ENCODE data around the gene HDAC10.

The HDAC10 gene, protein sequence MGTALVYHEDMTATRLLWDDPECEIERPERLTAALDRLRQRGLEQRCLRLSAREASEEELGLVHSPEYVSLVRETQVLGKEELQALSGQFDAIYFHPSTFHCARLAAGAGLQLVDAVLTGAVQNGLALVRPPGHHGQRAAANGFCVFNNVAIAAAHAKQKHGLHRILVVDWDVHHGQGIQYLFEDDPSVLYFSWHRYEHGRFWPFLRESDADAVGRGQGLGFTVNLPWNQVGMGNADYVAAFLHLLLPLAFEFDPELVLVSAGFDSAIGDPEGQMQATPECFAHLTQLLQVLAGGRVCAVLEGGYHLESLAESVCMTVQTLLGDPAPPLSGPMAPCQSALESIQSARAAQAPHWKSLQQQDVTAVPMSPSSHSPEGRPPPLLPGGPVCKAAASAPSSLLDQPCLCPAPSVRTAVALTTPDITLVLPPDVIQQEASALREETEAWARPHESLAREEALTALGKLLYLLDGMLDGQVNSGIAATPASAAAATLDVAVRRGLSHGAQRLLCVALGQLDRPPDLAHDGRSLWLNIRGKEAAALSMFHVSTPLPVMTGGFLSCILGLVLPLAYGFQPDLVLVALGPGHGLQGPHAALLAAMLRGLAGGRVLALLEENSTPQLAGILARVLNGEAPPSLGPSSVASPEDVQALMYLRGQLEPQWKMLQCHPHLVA

DNA sequence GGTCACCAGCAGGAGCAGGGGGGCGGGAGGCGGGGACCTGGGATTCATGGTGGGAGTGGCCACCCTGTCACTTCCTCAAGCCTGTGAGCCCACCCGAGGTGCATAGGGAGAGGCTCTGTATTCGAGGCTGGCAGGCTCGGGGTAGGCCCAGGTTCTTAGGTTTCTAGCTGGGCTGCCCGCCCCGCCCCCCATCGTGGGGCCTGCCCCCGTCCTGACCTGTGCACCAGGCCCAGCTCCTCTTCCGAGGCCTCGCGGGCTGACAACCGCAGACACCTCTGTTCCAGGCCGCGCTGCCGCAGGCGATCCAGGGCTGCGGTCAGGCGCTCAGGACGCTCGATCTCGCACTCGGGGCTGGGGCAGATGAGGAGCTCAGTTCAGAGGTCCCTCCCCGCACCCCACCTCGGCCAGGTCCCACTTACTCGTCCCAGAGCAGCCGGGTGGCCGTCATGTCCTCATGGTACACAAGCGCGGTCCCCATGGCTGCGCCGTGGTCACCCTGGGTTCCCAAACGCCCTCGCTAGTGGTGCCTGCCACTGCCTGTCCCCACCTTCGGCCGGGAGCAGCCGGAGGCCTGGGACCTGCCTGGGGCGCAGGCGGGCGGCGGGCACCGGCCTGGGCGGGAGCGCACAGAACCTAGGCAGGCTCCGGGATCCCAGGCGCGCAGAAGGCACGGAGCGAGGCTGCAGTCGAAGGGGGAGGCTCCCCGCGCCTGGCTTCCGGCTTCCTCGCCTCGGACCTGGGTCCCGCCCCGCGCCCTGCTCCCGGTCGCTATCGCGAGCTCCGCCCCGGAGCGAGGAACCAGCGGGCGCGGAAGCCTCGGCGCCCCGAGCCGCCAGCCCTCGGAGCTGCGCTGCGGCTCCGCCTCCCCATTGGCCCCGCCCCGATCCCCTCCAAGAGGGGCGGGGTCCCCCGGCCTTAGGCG is at the start of gene HDAC10:
Gene HDAC10, minus strand, starts transcription at position 711 of the 922 bp plus-strand sequence. Its CDS starts 233 bp downstream, at position 478.
- peak; percentile 91 for DNase-seq

DNA sequence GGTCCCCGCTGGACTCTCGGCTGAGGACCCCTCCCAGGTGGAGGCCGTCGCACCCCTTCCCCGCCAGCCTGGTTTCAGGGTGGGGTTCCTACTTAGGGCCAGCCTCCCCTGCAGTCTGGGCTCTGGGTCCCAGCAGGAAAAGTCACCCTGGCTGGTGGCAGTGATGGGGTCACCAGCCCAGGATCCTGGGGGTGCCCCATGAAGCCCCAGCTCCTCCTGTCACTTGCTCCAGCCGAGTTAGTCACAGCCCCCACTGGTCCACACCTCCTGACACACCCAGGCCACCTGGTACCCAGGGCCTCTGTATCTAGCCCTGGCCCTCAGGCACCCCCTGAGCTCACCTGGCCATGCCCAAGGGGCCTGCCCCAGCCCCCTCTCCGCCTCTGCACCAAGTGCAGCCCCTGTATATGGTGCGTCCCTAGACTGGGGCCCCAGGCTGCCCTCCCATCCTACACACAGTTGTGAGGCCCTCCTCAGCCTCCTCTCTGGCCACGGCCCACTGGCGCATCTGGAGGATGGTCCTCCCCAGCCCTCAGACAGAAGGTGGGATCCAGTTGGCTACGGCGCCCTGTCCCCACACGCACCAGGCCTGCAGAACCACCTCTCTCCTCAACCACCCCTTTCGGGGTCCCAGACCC is 49.7 kb upstream of the HDAC10 start:
- DNase-seq = no peak

DNA sequence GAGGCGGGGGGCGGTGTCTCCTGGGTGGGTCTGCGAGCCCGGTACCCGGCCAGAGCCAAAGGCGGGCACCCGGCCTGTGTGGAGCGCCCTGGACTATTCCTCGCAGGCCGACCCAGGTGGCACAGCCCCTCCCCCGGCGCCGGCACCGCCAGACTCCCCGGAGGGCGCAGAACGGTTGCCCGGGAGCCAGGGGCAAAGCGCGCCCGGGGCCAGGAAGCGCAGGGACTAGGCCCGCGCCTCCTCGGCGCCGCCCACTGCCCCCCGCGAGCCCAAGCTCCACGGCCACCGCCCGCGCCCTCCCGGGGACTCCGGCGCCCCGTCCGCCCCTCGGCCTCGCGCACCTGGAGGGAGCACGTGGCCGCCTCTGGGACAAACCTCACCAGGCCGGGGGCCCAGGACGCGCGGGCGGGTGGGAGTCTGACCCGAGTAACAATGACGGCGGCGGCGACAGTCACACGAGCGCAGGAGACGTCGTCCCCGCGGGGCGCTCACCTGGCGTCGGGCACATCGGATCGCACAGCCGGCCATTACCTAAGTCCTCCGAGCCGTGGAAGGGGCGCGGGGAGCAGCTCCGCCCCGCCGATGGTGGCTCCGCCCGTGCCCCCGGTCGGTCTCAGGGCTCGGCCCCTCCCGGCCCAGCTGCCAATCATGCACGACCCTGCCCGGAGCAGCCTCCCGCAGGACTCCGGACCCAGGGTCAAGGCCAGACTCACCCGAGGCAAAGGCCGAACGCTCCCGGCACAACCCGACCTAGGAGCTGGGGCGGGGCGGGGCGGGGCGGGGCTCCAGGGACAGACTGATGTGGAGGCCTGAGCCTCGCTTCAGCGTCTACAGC is 48.9 kb upstream of the HDAC10 start:
- DNase-seq = no peak

DNA sequence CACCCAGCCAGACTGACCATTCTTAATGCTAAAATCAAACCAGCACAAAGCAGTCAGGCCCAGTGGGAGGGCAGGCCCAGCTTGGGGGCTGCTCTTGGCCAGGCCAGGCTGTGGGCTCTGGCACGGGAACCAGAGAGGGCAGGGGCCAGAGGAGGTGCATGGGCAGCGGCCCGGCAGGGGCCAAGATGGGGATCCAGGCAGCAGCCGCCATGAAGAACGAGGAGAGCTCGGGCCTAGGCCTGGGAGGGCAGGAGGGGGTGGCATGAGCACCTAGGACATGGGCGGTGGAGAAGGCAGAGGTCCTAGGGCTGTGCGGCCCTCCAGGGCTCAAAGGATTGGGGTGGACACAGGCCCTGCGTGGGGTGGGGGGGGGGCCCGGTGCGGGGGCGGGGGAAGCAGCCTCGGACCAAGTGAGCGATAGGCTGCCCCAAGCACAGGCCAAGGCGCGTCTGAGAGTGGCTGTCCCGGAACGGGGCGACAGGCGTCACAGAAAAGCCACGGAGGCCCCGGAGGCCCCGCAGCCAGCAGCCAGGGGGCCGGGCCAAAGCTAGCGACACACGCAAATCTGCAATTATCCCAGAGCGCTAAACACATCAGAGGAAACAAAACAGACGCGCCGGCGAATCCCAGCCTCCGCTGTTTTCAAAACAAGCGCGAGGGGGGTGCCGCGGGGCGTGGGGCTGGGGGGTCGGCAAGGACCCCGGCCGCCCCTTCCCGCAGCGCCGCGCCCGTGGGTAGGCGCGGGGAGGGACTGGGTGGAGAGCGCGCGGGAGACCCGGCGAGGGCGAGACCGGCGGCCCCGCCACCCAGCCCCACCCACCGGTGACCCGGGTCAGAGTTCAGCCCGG is 48.1 kb upstream of the HDAC10 start:
- no peak for DNase-seq

DNA sequence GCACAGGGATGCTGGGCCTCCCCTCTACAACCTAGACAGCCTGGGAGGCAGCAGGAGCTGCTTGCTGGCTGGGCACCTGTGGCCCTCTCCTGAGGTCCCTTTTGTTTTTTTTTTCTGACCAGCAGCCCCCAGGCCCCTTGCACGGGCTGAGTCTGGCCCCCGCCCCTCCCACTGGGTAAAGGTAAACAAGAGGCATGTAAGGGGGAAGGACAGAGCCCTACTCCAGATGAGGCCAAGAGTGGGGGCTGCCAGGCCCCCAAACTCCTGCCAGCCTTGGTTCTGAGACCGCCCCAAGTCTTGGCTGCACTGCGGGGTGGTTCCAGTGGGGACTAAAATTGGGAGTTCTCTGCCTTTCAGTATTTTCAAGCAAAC is 47.2 kb upstream of the HDAC10 start:
- no peak for DNase-seq

DNA sequence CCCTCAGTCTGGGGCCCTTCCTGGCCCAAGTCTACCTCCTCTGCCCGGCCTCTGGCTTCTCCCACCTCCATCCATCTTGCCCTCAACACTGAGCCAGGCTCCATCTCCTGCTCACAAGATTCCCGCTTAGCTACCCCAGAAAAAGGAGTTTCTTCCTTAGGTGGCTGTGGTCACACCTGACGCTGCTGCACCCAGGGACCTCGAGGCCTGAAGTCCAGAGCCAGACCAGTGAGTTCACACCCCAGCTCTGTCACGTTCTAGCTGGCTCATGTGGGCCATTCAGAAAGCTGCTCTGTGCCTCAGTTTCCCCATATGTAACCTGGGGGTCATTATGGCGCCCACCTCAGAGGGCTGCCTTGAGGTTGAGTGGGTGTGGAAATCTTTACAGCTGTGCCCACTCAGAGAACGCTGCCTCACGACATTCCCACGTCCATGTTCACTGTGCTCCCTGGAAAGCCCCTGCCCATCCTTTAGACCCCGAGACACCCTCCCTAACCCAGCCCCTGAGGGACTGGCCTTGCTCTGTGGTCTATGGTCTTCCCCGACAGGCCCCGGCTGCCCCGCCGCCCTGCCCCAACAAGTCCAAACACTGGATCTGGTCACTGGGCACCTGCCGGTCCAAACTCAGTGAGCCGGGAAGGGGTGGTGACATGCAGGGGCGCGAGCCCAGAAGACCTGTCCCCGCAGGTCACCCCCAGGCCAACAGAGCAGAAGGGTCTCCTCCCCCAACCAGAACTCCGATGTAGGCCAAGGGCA is 46.6 kb upstream of the HDAC10 start:
- no peak for DNase-seq

DNA sequence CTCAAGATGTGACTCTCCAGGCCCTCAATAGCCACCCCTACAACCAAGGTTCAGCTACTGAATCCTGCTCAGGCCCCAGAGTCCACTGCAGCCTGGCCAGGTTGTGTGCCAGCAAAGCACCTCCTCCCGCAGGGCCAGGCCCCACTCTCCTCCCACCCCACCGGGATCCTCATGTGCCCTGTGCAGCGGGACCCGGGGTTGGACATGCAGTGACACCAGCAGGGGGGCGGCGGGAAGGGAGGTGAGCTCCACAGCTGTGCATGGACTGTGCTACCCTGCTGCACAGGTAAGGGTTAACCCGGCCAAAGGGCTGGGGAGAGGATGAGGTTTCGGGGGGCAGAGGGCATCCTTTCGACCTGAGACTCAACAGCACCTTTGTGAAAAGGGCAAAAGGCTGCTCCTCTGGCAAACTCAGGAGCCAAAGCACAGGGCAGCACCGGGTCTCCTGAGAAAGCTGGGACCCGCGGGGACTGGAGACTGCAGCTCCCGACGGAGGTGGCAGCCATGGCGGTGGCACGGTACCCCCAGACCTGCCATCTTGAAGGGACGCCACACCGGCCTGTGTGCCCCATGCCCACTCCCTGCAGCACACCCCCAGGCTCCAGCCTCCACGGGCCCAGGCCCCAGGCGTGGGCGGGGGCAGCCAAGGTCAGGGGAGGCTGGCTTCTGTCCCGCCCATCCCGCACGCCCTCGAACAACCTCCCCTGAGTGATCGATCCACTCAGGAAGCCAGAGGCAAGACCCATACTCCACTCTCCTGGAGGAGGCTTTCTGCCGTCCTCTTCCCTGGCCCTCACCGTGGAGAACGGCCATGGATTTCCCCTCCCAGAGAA is 45.8 kb upstream of the HDAC10 start:
- DNase-seq = no peak

DNA sequence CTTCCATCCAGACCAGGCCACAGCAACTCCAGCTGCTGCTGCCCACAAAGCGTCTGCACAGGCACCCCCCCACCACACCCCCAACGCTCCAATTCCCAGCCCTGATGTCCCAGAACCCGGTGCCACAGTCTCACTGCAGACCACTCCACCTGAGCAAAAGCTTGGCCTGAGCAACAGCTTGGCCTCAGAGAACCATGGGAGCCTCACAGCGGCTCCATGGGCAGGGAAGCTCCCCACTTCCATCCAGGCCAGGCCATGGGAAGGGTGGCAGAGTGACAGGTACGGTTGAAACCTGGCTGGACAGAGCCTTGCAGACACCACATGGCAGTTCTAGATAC is 43.2 kb upstream of the HDAC10 start:
- no peak for DNase-seq

DNA sequence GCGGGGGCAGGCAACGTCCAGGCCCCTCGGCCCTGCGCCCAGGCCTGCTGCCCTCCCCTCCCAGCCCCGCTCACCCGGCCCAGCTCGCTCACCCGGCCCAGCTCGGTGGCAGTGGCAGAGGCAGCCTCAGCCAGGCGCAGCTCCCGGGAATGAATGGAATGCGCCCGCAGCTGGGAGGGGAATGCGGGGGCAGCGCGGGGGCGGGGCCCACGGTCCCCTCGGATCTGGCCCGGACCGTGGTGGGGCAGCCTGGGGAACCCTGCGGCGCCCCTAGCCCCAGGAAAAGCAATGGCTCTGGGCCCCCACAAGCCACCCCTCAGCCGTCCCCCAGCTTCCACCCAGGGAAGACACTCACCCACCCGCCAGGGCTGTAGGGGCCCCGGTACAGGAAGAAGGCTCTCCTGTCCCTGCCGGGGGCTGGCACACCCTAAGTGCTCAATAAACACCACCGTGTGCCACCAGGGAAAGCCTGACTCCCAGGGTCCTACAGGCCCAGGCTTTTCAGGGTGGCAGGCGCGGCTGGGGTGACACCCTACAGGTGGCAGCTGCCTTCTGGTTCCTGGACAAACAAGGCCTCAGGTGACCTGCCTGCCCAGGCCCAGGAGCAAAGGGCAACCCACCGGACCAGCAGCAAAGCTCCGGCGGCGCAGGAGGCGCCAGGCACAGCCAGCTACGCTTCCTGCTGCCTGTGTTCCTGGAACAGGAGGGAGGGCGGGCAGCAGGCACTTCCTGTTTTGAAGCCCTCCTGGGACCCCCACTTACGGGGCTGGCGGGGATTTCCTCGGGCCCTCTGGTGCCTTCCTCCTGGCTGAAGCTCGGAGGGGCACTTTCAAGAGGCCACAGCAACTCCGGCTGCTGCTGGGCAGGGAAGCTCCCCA is 42.6 kb upstream of the HDAC10 start:
- no peak for DNase-seq

DNA sequence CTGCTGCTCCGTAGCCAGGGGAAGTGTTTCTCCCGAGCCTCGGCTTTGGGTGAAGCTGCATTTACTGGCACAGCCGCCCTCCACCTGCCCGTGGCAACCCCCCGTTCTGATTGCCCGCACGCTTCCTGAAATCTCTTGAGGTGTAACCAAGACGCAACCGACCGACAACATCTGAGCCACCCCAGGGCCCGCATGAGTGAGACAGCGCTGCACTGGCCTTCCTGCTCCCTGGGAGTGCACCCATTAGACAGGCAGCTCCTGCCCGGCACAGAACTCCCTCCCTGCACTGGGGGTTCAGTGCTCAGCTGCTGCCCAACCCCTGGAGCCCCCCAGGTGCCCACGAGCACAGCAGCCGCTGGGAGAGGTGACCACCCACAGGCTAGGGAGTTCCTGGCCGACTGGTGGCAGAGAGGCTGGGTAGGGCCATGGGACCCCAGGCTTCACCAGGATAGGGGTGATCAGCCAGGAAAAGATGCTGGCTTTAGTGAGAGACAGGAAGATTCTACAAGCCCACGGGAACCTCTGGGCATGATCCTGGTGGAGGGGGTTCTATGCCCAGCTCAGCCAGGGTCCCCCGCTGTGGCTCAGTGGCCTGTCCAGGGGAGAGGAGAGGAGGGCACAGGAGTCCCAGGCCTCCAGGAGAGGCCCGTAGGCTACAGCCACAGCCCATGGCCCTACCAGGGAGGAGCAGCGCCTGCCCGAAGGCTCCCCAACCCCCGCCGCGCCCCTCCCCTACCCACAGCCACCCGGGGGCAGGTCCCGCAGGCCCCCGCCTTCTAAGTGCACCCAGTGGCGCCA is 41.8 kb upstream of the HDAC10 start:
- DNase-seq = no peak

DNA sequence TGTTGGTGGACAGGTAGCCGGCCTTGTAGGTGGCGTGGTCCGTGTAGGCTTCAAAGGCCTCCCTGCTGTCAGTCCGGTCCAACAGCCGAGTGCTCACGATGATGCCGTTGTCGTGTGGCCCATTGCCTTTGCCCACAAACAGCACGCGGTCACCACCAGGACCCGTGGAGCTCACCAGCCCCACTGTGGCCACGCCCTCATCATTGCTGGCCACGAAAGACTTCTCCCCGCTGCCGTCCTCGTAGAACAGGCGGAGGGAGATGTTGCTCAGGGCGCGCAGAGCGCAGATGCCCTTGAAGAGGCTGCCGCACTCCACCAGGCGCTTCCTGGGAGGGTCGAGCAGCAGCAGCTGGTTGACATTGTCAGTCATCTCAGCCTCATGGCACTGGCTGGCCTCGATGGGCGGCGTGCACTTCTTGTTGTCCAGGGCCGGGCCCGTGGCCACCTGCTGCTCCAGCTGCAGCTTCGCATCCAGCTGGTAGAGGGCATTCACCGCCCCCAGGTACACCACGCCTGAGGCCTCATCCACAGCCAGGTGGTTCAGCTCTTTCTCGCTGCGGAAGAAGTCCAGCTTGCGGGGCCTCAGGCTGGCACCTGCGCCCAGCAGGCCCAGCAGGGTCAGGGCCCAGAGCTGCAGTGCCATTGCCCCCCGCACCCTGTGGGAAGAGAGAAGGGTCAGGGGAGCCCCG is 39.0 kb upstream of the HDAC10 start:
- no peak for DNase-seq

DNA sequence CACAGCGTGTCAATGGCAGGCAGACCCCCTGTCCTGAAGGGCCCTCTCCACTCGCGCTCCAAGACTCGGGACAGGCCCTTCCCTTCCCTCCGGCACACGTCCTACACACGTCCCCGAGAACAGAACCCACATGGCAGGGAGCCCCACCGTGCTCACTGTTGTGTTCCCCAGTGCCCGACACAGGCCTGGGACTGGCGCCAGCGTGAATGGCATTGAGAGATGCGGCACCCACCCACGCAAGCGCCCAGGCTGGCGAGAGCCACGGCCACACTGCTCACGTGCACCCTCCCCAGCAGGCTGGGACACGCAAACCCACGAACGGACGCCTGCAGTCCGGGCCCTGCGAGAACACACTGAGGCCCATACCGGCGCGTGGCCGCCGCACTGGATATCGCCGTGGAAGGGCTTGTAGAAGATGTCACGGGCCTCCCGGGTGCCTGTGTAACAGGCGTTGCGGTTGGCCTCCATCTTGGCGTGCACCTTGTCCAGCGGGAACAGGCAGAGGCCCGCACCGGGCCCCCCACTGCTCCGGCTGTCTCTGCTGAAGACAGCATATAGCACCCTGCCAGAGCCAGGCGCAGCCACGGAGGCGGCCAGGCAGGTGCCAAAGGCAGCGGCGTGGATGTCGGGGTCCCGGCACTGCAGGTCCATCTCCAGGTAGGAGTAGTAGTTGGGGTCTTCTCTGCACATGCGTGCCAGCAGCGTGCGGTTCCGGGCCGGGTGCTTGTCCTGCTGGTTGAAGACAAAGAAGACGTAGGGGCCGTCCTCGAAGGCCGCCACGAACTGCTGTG is 38.3 kb upstream of the HDAC10 start:
- no peak for DNase-seq

DNA sequence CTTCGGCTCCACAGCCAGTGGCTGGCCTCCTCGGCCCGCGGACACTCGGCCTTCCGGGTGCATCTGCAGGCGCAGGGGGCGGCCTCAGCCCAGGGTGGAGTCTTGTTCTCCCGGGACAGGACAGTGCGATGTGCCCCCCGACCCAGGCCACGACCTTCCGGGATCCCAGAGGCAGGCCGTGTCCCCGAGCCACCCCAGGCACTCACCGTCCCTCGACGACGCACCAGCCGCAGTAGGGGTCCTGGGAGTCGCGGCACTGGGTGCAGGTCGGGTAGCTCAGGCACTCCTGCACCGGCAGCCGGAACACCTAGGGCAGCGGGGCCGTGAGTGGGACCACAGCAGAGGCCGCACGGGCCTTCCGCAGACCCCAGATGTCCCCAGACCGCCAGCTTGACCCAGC is 36.7 kb upstream of the HDAC10 start:
- DNase-seq = no peak

DNA sequence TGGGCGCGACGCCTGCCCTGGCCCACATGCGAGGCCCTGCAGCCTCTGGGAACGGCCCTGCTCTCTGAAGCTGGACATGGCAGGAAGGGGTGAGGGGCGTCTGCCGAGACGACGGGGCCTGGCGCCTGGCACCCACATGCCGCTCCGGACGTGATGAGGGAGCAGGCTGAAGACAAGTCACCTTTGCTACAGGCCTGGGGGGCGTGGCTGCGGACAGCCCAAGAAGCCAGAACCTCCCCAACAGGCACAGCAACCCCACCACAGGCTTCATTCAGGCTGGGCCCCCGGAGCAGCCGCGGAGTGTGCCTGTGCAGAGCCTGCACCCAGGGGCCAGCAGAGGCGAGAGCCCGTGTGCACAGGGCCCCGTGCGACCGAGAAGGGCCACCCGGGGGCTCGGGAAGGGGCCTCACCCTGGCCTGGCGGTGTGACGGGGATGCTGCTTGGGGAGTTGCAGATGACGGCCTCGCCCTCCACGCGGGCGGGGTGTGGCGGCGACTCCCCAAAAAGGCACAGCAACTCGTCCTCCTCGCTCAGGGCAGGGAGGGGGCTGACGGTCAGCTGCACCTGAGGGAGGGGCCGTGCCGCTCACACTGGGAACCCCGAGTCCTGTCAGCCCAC is 35.7 kb upstream of the HDAC10 start:
- no peak for DNase-seq

DNA sequence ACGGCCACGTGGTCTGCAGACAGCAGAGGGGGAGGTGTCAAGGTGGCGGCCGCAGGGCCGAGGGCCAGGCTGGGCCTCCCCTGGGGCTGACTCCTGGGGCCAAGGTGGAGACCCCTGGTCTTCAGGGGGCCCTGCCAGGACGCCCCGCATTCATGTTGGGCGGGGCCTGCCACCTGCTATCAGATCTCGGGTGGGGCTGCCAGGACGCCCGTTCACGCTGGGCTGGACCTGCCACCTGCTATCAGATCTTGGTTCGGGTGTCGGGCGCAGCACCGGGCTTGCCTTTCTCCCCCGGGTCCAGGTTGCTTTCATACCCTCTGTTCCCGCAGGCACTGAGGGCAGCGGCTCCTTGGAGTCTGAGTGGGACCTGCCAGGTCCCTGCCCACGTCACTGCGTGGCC is 35.2 kb upstream of the HDAC10 start:
- DNase-seq = no peak

Measured in suppressor macrophage treated with lipopolysaccharide for 4 hours (primary cell).